HL-60/S4 treated with phorbol 12-myristate 13-acetate at 8.2 ng/mL for 4 days and 3 days (cell line): ENCODE results near the gene CDCA7L.
"Not testable (repeated sequence)": the region's sequence is repeated elsewhere in the genome, so short reads cannot be mapped to it uniquely, and the experiment has no call there.

Source experiments
- in situ Hi-C: fragments of 300-500 bp; cut with MboI; formaldehyde crosslinking; loops from 2 replicates; pipeline ENCODE4 v1.15.0; 2022; ENCODE audit warnings: low sequenced_read_pairs

Gene CDCA7L

DNA sequence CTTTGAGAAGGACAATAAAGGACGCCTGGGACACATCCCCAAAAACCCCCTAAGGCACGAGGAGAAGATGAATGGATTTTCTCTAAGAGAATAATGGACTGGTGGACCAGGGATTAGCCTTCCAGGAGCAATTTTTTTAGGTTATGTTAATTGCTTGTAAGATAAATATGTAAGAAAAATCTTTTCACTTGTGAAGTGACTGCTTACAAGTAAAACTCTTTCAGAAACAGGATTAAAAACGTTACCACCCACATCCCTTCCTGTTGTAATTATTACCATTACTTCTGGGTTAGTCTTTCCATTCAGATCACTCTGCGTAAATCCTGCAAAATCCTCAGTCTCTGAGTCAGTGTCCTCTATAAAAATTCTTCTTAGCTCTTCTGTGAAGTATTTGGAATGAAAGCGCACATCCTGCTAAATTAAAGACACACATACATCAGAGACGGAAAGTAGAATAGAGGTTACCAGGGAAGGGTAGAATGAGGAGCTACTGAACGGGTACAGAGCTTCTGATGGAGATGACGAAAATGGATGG lies 34.3 kb downstream of the CDCA7L start:
- in situ Hi-C loops = no loop called here

DNA sequence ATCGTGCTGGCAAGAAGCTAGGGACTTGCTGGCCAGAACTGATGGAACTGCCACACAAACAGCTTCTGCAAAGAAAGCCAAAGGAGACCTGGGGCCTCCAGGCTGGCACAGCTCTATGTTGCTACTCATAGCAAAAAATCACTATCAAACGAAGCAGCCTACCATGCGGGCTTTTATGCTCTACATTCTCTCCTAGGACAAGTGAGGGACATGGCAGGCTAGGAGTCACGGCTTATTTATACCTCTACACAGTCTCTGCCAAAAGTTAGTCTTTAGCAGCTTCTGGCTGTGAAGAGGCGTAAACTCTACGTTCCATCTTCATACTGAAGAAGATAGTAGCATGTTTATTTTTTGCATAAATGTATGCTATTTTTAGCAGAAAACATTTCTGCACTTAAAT lies 35.4 kb downstream of the CDCA7L start:
- in situ Hi-C loops = no loop called here

GRCh38 chr7:21908746-21909145 lies 37.0 kb downstream of the CDCA7L start:
- in situ Hi-C loops = no loop called here

- in situ Hi-C loops = no loop called here
These were observed 42.5 kb downstream of the CDCA7L start for GRCh38 chr7:21903020-21903786.

GRCh38 chr7:21902240-21902639 lies 43.5 kb downstream of the CDCA7L start:
- in situ Hi-C loops = no loop called here

DNA sequence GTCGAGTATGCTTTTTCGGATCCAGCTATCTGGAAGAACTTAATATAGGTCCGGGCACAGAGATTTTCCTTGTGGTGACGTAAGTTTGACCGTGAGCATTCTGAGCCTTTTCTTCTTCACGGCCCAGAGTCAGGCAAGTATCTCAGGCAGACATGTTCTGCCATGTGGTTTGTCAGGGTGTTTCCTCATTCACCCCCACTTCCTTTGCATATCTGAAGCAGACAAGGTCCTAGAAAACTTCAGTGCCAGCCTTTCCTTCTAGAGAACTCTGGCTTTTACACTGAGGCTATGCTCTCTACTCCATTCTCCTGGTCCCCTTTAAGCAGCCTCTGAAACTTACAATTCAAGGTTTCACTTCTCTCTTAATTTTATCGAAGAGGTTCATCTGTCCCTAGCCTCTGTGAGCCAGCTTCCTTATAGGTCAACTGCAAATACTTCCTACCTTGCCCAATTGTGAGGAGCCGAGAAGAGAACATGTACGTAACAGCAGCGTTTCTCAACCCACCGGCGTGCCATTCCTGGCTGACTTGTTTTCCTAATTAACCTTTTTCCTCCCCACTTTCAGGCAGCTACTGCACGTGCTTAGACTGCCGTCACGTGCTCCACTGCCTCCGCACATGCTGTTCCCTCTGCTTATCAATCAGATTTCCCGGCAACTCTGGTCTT lies 47.3 kb downstream of the CDCA7L start:
- in situ Hi-C loops = no loop called here

DNA sequence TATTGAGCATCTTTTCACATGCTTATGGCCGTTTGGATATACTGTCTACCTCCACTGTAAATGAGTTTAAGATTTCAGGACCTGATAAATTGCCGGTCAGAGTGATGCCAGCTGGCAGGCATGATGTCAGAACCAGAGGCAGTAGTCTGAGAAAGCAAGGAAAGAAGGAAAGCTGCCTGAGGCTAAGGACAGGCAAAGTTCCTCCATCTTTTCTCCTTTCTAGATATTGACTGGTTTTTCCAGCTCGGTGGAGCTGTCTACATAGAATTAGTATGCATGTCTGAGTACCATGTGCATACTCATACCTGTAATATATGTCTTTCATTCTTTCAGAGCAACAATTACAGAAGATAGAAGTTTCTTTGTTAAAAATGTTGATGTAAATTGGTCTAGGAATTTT lies 52.3 kb downstream of the CDCA7L start:
- in situ Hi-C loops = no loop called here

DNA sequence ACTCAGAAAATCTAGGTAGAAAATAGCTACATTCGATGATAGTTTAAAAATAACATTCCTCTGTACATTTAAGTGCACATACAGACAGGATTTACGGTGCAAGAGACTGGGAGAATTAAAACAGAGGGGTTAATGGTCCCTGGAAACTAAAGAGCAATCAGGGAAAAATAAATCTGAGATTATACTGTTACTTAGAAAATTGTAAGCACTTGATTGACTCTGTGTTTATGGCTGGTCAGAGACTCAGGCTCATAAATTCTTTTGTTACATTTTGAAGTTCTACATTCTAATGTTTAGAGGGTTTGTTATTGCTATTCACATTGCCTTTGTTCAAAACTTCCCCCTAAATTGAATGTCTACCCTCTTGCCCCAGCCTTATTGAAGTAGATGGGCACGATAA lies 54.4 kb downstream of the CDCA7L start:
- in situ Hi-C loops = no loop called here

DNA sequence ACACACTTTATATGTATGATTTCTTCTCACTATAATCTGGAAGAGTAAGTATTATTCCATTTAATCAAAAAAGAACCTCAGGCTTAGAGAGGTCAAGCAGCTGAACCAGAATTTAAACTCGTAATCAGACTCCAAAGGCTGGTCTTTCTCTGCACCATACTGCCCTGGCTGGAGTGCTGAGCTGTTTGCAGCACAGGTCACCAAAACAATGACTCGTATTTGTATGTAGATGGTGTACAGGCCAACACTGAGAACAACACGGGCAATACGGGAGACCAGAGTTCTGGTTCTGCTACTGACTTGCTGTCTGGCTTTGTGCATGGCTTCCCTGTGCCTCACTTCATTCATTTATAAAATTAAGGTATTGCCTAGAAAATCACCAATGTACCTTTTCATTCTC lies 57.9 kb downstream of the CDCA7L start:
- in situ Hi-C loops = no loop called here

DNA sequence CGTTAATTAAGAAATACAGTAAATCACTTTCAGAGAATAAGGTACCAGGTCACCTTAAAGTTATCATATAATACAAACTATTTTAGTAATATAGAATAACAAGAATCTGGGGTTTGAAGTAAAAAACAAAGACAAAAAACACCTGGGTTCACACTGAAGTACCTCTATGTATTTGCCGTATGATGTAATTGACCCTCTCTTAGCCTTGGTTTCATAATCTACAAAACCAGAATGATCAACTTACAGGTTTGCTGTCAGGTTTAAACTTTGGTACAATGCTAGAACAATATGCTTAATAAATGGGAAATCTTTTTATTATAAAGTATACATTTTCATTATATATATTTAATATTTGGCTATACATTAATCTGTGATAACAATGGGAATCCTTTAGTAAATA lies 58.3 kb downstream of the CDCA7L start:
- in situ Hi-C loops = no loop called here

- in situ Hi-C loops = no loop called here
These were observed 59.3 kb downstream of the CDCA7L start for GRCh38 chr7:21886396-21886795.

- in situ Hi-C loops = no loop called here
These were observed 61.2 kb downstream of the CDCA7L start for GRCh38 chr7:21884496-21884895.

DNA sequence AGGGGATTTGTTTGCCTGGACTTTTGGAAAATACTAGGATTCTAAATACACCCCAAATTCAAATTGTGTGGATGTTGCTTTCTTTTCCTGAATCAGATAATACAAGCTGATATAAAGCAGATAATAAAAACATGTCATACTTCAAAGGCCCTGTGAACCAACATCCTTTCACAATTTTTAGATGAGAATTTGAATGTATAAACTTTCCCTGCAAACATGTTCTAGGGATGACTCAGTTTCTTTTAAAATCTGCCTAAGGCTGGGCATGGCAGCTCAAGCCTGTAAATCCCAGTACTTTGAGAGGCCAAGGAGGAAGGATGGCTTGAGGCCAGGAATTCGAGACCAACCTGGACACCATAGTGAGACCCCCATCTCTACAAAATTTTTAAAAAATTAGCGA lies 62.2 kb downstream of the CDCA7L start:
- in situ Hi-C loops = not testable (repeated sequence)

DNA sequence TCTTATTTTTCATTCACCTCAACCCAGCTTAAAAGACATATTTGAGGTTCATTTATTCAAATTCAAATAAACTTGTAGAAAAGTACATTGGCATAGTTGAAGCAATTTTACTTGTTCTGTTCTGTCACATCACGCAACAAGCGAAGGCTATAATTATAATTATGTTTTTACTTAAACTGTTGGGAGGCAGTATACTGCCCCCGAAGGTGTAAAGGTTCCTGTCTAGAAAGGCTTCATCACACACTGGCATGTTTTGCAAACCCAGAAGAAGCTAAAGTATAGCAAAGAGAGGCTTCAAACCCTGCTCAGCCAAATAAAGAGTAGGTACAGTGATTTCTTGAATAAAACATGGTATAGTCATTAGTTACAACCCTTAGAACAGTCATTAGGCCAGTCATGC lies 62.6 kb downstream of the CDCA7L start:
- in situ Hi-C loops = no loop called here

DNA sequence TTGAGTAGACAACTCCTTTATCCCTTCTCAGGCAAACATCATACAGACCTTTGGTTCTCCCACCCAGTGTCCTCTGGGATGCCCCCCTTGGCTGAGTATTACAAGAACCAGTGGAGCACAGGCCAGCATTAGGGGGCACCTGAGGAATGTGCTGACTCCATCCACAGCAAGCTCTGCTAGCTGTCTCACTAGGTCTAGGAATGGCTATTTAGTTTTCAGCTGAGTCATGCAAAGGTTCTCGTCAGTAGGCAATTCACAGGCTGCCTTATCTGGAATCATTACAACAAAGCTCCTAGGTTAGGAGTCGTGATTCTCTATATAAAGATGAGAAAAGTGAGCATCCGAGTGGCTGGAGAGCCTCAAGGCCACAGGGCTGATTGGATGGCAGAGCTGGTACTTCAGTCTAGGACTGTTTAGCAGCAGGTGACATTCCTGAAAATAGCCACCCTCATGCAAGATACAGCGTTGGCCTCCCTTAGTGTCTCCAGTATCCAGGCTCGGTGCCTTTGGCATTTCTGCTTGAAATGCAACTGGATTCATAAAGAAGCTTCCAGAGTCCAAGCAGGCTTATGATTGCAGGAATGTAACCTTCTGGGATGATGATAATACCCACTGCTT lies 75.8 kb downstream of the CDCA7L start:
- in situ Hi-C loops = no loop called here

DNA sequence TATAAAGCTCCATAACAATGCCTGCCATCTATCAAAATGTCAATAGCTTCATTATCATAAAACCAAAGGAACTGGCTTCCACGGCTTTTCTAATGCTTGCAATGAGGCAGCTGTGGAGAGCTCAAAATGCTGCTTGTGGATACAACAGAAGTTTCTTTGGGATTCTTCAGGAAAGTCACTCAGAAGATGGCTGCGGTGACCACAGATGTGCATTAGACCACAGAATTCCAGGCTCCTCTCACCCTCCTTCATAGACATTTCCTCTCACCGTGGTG lies 77.2 kb downstream of the CDCA7L start:
- in situ Hi-C loops = no loop called here

- in situ Hi-C loops = no loop called here
These were observed 77.7 kb downstream of the CDCA7L start for GRCh38 chr7:21867816-21868575.

DNA sequence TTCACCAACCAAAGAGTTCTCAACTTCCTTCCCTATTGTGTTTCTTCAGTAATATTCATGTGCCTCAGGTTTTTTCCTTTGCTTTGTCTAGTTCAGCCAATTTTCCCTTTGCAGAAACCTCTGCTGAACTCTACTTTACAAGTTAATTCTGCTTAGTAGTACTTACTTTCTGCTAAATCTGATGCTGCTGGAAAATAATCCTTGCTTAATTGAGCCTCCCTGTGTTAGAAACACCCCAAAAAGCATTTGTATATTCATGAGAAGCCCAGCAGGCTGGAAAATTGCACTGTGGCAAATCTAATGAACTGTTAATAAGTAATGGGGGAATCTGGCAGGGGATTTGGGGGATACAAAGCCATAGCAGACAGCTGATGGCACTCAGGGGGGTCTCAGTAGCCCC lies 78.5 kb downstream of the CDCA7L start:
- in situ Hi-C loops = no loop called here

DNA sequence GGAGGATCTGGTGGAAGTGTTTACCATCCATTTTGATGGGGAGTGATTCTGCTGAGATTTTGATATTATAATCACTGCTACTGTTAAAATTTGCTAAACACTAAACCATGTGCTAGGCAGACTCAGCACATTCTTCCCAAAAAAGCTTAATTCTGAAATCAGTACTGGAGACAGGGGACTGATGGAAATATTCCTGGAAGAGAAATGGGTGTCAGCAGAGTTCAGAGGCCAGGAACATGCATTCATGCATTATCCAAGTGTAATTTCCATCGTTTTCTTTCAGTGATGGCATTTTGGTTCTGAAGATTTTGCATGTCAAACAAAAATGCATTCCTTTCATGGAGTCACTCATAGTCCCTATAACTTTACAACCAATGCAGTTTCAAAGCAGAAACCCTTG lies 79.0 kb downstream of the CDCA7L start:
- in situ Hi-C loops = no loop called here

DNA sequence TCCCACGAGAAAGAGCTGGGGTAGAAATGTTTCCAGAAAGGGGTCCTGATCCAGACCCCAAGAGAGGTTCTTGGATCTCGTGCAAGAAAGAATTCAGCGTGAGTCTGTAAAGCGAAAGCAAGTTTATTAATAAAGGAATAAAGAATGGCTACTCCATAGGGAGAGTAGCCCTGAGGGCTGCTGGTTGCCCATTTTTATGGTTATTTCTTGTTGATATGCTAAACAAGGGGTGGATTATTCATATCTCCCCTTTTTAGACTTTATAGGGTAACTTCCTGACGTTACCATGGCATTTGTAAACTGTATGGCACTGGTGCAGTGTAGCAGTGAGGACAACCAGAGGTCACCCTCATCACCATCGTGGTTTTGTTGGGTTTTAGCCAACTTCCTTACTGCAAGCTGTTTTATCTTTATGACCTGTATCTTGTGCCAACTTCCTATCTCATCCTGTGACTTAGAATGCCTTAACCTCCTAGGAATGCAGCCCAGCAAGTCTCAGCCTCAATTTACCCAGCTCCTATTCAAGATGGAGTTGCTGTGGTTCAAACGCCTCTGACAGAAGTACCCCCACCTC lies 80.0 kb downstream of the CDCA7L start:
- in situ Hi-C loops = not testable (repeated sequence)

DNA sequence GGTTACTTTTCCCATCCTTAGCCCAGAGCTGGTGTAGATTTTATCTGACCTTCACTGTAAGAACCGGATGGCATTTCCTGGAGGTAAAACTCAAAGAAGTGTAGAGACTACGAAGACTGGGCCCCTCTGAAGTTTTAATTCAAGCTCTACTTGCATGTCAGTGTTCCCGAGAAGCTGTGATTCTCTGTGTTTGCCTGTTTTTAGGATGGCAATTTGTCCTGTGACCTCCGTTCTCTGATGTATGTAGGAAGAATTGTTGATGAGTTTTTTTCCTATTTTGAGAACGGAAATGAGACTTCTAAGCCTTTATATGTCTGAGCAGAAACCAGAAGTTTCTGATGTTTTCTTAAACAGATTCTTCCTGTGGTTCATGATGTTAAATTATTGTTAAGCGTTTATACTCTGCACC lies 94.1 kb downstream of the CDCA7L start:
- in situ Hi-C loops = no loop called here
